GM19035 (cell line): ENCODE data around the gene MYO9A.
"Not testable (repeated sequence)": the region's sequence is repeated elsewhere in the genome, so short reads cannot be mapped to it uniquely, and the experiment has no call there.

Experiments used
- ATAC-seq: cut with Tn5 transposase; IDR thresholded peaks from one replicate; pipeline ENCODE4 v1.9.1; 2021; ENCODE audit not compliant: unreplicated experiment

Gene MYO9A

GRCh38 chr15:71889947-71890346 is 228.0 kb downstream of the MYO9A start:
- no peak for ATAC-seq

GRCh38 chr15:71889385-71889784 is 228.6 kb downstream of the MYO9A start:
- no peak for ATAC-seq

- ATAC-seq, result no peak
These were observed 229.2 kb downstream of the MYO9A start for GRCh38 chr15:71888797-71889196.

GRCh38 chr15:71885390-71885789 is 232.6 kb downstream of the MYO9A start:
- no peak for ATAC-seq

GRCh38 chr15:71883447-71883846 is 234.5 kb downstream of the MYO9A start:
- no peak for ATAC-seq

GRCh38 chr15:71880276-71880675 is 237.7 kb downstream of the MYO9A start:
- ATAC-seq, result no peak

- ATAC-seq, result no peak
These were observed 243.7 kb downstream of the MYO9A start for GRCh38 chr15:71874245-71874644.

- ATAC-seq, result not testable (repeated sequence)
These were observed 259.7 kb downstream of the MYO9A start for GRCh38 chr15:71858232-71858631.

- no peak for ATAC-seq
These were observed 264.4 kb downstream of the MYO9A start for GRCh38 chr15:71853543-71853942.

GRCh38 chr15:71844916-71845315 is 273.0 kb downstream of the MYO9A start:
- no peak for ATAC-seq

- ATAC-seq, result no peak
These were observed 276.4 kb downstream of the MYO9A start for GRCh38 chr15:71841563-71841962.

- ATAC-seq, result no peak
These were observed 287.0 kb downstream of the MYO9A start for GRCh38 chr15:71830981-71831380.

- no peak for ATAC-seq
These were observed 291.8 kb downstream of the MYO9A start for GRCh38 chr15:71826196-71826595.

- no peak for ATAC-seq
These were observed 292.8 kb downstream of the MYO9A start for GRCh38 chr15:71825021-71825730.

GRCh38 chr15:71823801-71824200 is 294.1 kb downstream of the MYO9A start:
- ATAC-seq, result no peak

- no peak for ATAC-seq
These were observed 294.9 kb downstream of the MYO9A start for GRCh38 chr15:71822890-71823630.

- ATAC-seq, result no peak
These were observed 296.3 kb downstream of the MYO9A start for GRCh38 chr15:71821547-71822129.

GRCh38 chr15:71820127-71820526 is 297.8 kb downstream of the MYO9A start:
- no peak for ATAC-seq

GRCh38 chr15:71817351-71817750 is 300.6 kb downstream of the MYO9A start:
- no peak for ATAC-seq

GRCh38 chr15:71815301-71815700 is 302.6 kb downstream of the MYO9A start:
- no peak for ATAC-seq

GRCh38 chr15:71813723-71814470 is 304.1 kb downstream of the MYO9A start:
- no peak for ATAC-seq
